Effector memory CD8-positive, alpha-beta T cell (primary cell): Measurements from ENCODE around the gene SMIM35.
"Not testable (repeated sequence)": the region's sequence is repeated elsewhere in the genome, so short reads cannot be mapped to it uniquely, and the experiment has no call there.

ENCODE experiments used
- ATAC-seq: fragments of 150-1000 bp; cut with Tn5 transposase; replicated peaks from 2 replicates; pipeline ENCODE4 v1.10.0; 2021; ENCODE audit warnings: mild to moderate bottlenecking, moderate library complexity
- DNase-seq, 3 experiments: peaks; one replicate each; pipeline ENCODE4 v3.0.0; 2021
- H3K27ac Mint-ChIP-seq, 2 donors: one replicate each; pipeline ENCODE4 v1.8.0; 2022; ENCODE audit warnings: mild to moderate bottlenecking in 2 of 2, mixed read lengths in 2 of 2, moderate library complexity in 2 of 2
- H3K27me3 Mint-ChIP-seq, 2 donors: one replicate each; pipeline ENCODE4 v1.8.0; 2022; ENCODE audit warnings: mixed read lengths in 2 of 2
- H3K36me3 Mint-ChIP-seq: one replicate; pipeline ENCODE4 v1.8.0; 2022; ENCODE audit warnings: mild to moderate bottlenecking, moderate library complexity, mixed read lengths; ENCODE audit not compliant: insufficient read depth
- H3K4me1 Mint-ChIP-seq, 2 donors: one replicate each; pipeline ENCODE4 v1.8.0; 2022; ENCODE audit warnings: low read depth in 2 of 2, mixed read lengths in 2 of 2
- H3K4me3 Mint-ChIP-seq, 2 donors: one replicate each; pipeline ENCODE4 v1.8.0; 2022; ENCODE audit warnings: mild to moderate bottlenecking in 2 of 2, mixed read lengths in 2 of 2, moderate library complexity in 2 of 2
- H3K9me3 Mint-ChIP-seq, 2 donors: one replicate each; pipeline ENCODE4 v1.8.0; 2022; ENCODE audit warnings: mixed read lengths in 2 of 2

SMIM35 gene

GRCh38 chr11:118067006-118067405, 19.8 kb downstream of the SMIM35 start:
- Mint-ChIP-seq H3K9me3 (no peaks in the 10 kb centered on the region), H3K27ac (no peak overlapping the region), H3K4me1 (peaks cover 5 to 7% of the 10 kb centered on the region in 2 donors), H3K27me3 (peaks cover 16 to 43% of the 10 kb centered on the region in 2 donors), H3K36me3 (peaks cover 3% of the 10 kb centered on the region), H3K4me3 (no peak overlapping the region)
- ATAC-seq = no peak
- DNase-seq = no peak

GRCh38 chr11:118065384-118065783, 21.4 kb downstream of the SMIM35 start:
- H3K4me1 Mint-ChIP-seq = peaks cover 5 to 7% of the 10 kb centered on the region in 2 donors
- H3K36me3 Mint-ChIP-seq = peaks cover 3% of the 10 kb centered on the region
- DNase-seq (no peak), ATAC-seq (no peak)
- no peak overlapping the region for H3K27ac Mint-ChIP-seq
- no peak overlapping the region for H3K4me3 Mint-ChIP-seq
- peaks cover 16 to 36% of the 10 kb centered on the region in 2 donors for H3K27me3 Mint-ChIP-seq
- H3K9me3 Mint-ChIP-seq = no peaks in the 10 kb centered on the region

DNA sequence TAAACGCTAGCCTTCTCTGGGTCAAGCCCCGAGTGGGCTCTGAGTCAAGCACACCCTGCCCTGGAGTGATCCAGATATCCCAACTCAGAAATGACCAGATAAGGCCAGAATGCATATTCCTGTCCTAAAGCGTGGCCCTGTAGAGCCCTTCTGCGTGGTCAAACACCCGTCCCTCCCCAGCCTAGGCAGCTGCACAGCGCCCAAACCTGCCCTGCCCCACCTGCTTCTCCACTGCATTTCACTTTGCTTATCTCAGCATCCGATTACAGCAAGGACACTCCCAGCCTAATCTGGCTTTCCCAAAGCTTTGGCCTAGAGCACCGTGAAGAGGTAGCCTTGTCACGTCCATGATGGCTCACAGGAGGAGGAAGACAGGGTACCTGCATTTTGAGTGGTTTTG, 21.8 kb downstream of the SMIM35 start:
- ATAC-seq (no peak), DNase-seq (no peak)
- H3K27me3 Mint-ChIP-seq = peaks cover 16 to 36% of the 10 kb centered on the region in 2 donors
- H3K4me3 Mint-ChIP-seq = no peak overlapping the region
- H3K9me3 Mint-ChIP-seq = no peaks in the 10 kb centered on the region
- H3K36me3 Mint-ChIP-seq = peaks cover 3% of the 10 kb centered on the region
- H3K4me1 Mint-ChIP-seq = peaks cover 5 to 7% of the 10 kb centered on the region in 2 donors
- no peak overlapping the region for H3K27ac Mint-ChIP-seq

GRCh38 chr11:118062631-118063030, 24.1 kb downstream of the SMIM35 start:
- Mint-ChIP-seq H3K4me1 (peaks cover 8 to 10% of the 10 kb centered on the region in 2 donors), H3K27me3 (peaks cover 8 to 15% of the 10 kb centered on the region in 2 donors)
- not testable (repeated sequence) for H3K9me3 Mint-ChIP-seq, ATAC-seq, H3K27ac Mint-ChIP-seq, DNase-seq, H3K36me3 Mint-ChIP-seq, H3K4me3 Mint-ChIP-seq

GRCh38 chr11:118062181-118062580, 24.6 kb downstream of the SMIM35 start:
- not testable (repeated sequence) for H3K9me3 Mint-ChIP-seq, DNase-seq, H3K4me3 Mint-ChIP-seq, H3K27ac Mint-ChIP-seq, H3K36me3 Mint-ChIP-seq, ATAC-seq
- Mint-ChIP-seq H3K4me1 (peaks cover 11 to 13% of the 10 kb centered on the region in 2 donors), H3K27me3 (peaks cover 13 to 19% of the 10 kb centered on the region in 2 donors)

GRCh38 chr11:118061586-118062125, 25.1 kb downstream of the SMIM35 start:
- Mint-ChIP-seq H3K9me3 (no peaks in the 10 kb centered on the region), H3K27ac (no peak overlapping the region), H3K4me1 (peaks cover 13 to 15% of the 10 kb centered on the region in 2 donors), H3K36me3 (no peaks in the 10 kb centered on the region), H3K27me3 (peaks cover 17 to 23% of the 10 kb centered on the region in 2 donors), H3K4me3 (no peak overlapping the region)
- ATAC-seq (no peak), DNase-seq (no peak)

GRCh38 chr11:118060869-118061268, 25.9 kb downstream of the SMIM35 start:
- no peaks in the 10 kb centered on the region for H3K36me3 Mint-ChIP-seq
- H3K27ac Mint-ChIP-seq = no peak overlapping the region
- peaks cover 12 to 13% of the 10 kb centered on the region in 2 donors for H3K4me1 Mint-ChIP-seq
- H3K9me3 Mint-ChIP-seq = no peaks in the 10 kb centered on the region
- no peak for ATAC-seq
- H3K4me3 Mint-ChIP-seq = no peak overlapping the region
- peaks cover 11 to 23% of the 10 kb centered on the region in 2 donors for H3K27me3 Mint-ChIP-seq
- no peak for DNase-seq

GRCh38 chr11:118060081-118060661, 26.6 kb downstream of the SMIM35 start:
- Mint-ChIP-seq H3K36me3 (no peaks in the 10 kb centered on the region), H3K4me3 (no peak overlapping the region), H3K27ac (no peak overlapping the region), H3K4me1 (peaks cover 8 to 9% of the 10 kb centered on the region in 2 donors), H3K9me3 (no peaks in the 10 kb centered on the region), H3K27me3 (peaks cover 10 to 19% of the 10 kb centered on the region in 2 donors)
- DNase-seq = no peak
- no peak for ATAC-seq

DNA sequence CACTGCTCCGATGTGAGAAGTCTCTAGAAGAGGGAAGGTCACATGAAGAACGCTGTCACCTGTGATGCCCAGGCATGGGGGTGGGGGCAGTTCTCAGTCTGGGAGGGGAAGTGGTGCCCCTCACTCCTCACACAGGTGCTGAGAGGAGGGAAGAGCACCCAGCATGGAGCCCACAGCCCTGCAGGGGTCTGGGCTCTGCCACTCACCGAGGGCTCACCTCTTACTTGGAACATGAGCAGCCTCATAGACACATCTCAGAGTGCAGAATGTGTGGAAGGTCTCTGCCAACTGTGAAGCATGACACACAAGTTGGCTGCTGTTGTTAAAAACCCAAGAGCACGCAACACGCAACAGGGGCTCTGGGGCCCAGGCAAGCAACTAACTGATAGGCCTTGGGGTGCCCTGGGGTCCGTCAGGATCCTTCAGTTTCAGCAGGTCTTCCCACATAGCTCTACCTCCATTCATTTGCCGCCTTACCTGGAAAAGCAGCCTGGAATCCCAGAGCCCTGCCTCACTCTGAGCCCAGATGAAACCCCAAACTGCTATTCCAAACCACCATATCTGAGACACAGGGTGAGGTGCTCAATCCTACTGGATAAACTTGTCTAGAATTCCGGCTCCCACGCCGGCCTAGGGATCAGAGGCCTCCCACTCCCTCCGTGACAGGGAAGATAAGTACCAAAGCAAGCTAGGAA, 27.4 kb downstream of the SMIM35 start:
- peaks cover 8 to 9% of the 10 kb centered on the region in 2 donors for H3K4me1 Mint-ChIP-seq
- no peak overlapping the region for H3K4me3 Mint-ChIP-seq
- ATAC-seq = no peak
- DNase-seq = no peak
- no peaks in the 10 kb centered on the region for H3K9me3 Mint-ChIP-seq
- no peaks in the 10 kb centered on the region for H3K36me3 Mint-ChIP-seq
- H3K27ac Mint-ChIP-seq = no peak overlapping the region
- H3K27me3 Mint-ChIP-seq = peaks cover 10 to 19% of the 10 kb centered on the region in 2 donors

DNA sequence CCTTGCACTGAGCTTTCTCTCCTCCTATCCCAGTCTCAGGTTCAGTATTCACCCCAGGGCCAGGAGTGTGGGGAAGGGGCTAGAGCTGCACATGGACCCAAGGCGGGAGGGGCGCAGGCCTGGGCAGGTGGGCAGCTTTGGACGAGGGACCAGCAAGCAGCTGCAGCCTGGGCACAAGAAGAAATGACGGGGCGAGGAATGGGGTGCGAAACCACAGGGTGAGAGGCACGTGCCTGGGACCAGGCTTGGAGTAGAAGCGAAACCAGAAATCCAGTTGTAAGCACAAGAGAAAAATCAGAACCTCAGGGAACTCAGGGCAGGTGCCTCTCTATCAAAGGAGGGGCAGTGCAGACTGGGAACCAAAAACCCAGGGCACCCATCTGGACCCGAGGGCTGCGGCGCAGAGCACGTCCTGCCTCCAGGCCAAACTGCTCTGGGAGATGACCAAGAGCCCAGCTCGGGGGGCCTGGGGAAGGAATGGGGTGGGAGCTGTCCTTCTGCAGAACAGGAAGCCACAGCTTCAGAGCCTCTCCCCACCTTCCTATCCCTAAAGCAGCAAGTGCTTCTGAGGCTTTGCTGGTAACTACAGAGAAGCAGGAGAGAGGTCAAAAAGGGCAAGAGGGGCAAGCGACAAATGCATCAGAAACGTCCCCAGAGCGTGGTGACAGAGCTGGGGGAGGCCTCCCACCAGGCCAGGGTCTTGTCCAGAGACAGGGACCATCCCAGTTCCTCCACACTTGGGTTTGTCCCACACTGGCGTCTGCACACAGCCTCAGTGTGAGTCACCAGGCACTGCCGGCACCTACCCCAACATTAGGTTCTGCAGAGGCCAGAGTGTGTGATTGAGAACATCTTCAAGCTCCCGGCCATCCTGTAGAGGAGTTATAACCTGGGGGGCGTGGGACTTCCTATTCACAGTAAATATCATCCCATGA, 28.2 kb downstream of the SMIM35 start:
- H3K9me3 Mint-ChIP-seq = no peaks in the 10 kb centered on the region
- H3K27ac Mint-ChIP-seq = peak overlapping the region in 1 of 2 donors; percentile 63
- DNase-seq (no peak), ATAC-seq (no peak)
- H3K4me3 Mint-ChIP-seq = peak overlapping the region in 1 of 2 donors; percentile 21
- peaks cover 8 to 9% of the 10 kb centered on the region in 2 donors for H3K4me1 Mint-ChIP-seq
- no peaks in the 10 kb centered on the region for H3K36me3 Mint-ChIP-seq
- peaks cover 10 to 19% of the 10 kb centered on the region in 2 donors for H3K27me3 Mint-ChIP-seq

- no peak for DNase-seq
- no peak overlapping the region for H3K4me3 Mint-ChIP-seq
- peaks cover 15 to 18% of the 10 kb centered on the region in 2 donors for H3K4me1 Mint-ChIP-seq
- H3K27ac Mint-ChIP-seq = peak overlapping the region in 1 of 2 donors; percentile 26
- no peak for ATAC-seq
- H3K9me3 Mint-ChIP-seq = no peaks in the 10 kb centered on the region
- peaks cover 10 to 19% of the 10 kb centered on the region in 2 donors for H3K27me3 Mint-ChIP-seq
- peaks cover 4% of the 10 kb centered on the region for H3K36me3 Mint-ChIP-seq
Measured at GRCh38 chr11:118057251-118058145, 29.3 kb downstream of the SMIM35 start.

DNA sequence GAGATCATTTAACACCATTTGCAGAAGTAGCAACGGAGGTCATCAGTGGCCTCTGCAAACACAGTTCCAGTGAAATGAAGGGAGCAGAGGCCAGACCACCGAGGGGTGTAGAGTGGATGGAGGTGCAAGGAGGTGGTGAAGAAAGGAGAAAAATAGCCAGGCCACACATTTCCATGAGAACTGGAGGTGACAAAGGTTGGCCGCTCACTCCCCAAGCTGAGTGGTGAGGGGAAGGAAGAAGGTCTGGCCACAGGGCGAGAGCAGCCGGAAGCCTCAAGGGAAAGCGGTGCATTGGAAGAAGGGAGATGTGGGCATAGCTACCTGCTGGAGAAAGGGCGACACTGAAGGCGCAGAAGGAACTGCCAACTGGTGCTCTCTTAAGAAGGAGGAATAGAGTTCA, 30.0 kb downstream of the SMIM35 start:
- H3K36me3 Mint-ChIP-seq = peaks cover 4% of the 10 kb centered on the region

More for the DNA sequence above, 30.0 kb downstream of the SMIM35 start:
- ATAC-seq = no peak
- Mint-ChIP-seq H3K27ac (peak overlapping the region in 1 of 2 donors; percentile 26), H3K9me3 (no peaks in the 10 kb centered on the region), H3K4me1 (peaks cover 21 to 25% of the 10 kb centered on the region in 2 donors), H3K27me3 (peaks cover 10 to 19% of the 10 kb centered on the region in 2 donors), H3K4me3 (no peak overlapping the region)
- no peak for DNase-seq
